MG63 (cell line): ENCODE measurements around the gene DLG2. TPM values are rescaled to one million over a fixed set of nuclear protein-coding genes. Genes with fewer than 3 reads are reported as not detected.

ENCODE experiments used
- DNase-seq: peaks from one replicate; pipeline ENCODE4 v3.0.0-alpha.2; 2020
- H3K27me3 ChIP-seq: fragments of 250-450 bp; sonication (Bioruptor Pico); 2 replicates; pipeline ENCODE4 v1.5.1; 2020; ENCODE audit warnings: mild to moderate bottlenecking, moderate library complexity
- H3K36me3 ChIP-seq: fragments of 250-450 bp; sonication (Bioruptor Pico); 2 replicates; pipeline ENCODE4 v1.5.1; 2020; ENCODE audit warnings: mild to moderate bottlenecking, moderate library complexity
- H3K4me3 ChIP-seq: fragments of 250-450 bp; sonication (Bioruptor Pico); 2 replicates; pipeline ENCODE4 v1.5.1; 2020; ENCODE audit warnings: mild to moderate bottlenecking, moderate library complexity
- H3K9me3 ChIP-seq: fragments of 250-450 bp; sonication (Bioruptor Pico); 2 replicates; pipeline ENCODE4 v1.5.1; 2020; ENCODE audit warnings: mild to moderate bottlenecking, moderate library complexity
- total RNA-seq: library from RNA; depleted of rRNA; stranded (reverse); fragments of >200 nt; shearing (Covaris generic); gene quantifications from 2 replicates; pipeline ENCODE4 v1.2.3, GENCODE V29; 2014; ENCODE audit warnings: low replicate concordance

DLG2 gene
- total RNA-seq, 1 experiment from 2014 or later = 0.10 TPM

- no peaks in the 10 kb centered on the region; the same call in 1 of the 2 replicates for H3K27me3 ChIP-seq
- H3K4me3 ChIP-seq = no peak overlapping the region
- H3K9me3 ChIP-seq = no peaks in the 10 kb centered on the region
- no peak for DNase-seq
- H3K36me3 ChIP-seq = no peaks in the 10 kb centered on the region
These were observed 527.6 kb downstream of the DLG2 start for GRCh38 chr11:85099522-85099921.

- Histone ChIP-seq H3K27me3 (no peaks in the 10 kb centered on the region; the same call in 1 of the 2 replicates), H3K36me3 (no peaks in the 10 kb centered on the region), H3K4me3 (no peak overlapping the region), H3K9me3 (no peaks in the 10 kb centered on the region)
- no peak for DNase-seq
These were observed 528.1 kb downstream of the DLG2 start for GRCh38 chr11:85098996-85099395.

- Histone ChIP-seq H3K27me3 (no peaks in the 10 kb centered on the region), H3K9me3 (no peaks in the 10 kb centered on the region), H3K36me3 (no peaks in the 10 kb centered on the region), H3K4me3 (no peak overlapping the region)
- DNase-seq = no peak
These were observed 530.2 kb downstream of the DLG2 start for GRCh38 chr11:85096939-85097338.

- no peaks in the 10 kb centered on the region for H3K9me3 ChIP-seq
- no peak for DNase-seq
- no peaks in the 10 kb centered on the region for H3K27me3 ChIP-seq
- no peak overlapping the region for H3K4me3 ChIP-seq
- H3K36me3 ChIP-seq = no peaks in the 10 kb centered on the region
These were observed 531.9 kb downstream of the DLG2 start for GRCh38 chr11:85095239-85095638.

- no peaks in the 10 kb centered on the region for H3K9me3 ChIP-seq
- no peak for DNase-seq
- H3K27me3 ChIP-seq = no peaks in the 10 kb centered on the region
- no peaks in the 10 kb centered on the region for H3K36me3 ChIP-seq
- H3K4me3 ChIP-seq = no peak overlapping the region
These were observed 532.3 kb downstream of the DLG2 start for GRCh38 chr11:85094795-85095194.

- H3K9me3 ChIP-seq = no peaks in the 10 kb centered on the region
- DNase-seq = no peak
These were observed 537.5 kb downstream of the DLG2 start for GRCh38 chr11:85089654-85090053.

GRCh38 chr11:85088286-85088685 is 538.9 kb downstream of the DLG2 start:
- Histone ChIP-seq H3K27me3 (no peaks in the 10 kb centered on the region), H3K4me3 (no peak overlapping the region), H3K36me3 (no peaks in the 10 kb centered on the region), H3K9me3 (no peaks in the 10 kb centered on the region)
- no peak for DNase-seq

More at GRCh38 chr11:85089654-85090053, 537.5 kb downstream of the DLG2 start:
- Histone ChIP-seq H3K27me3 (no peaks in the 10 kb centered on the region), H3K36me3 (no peaks in the 10 kb centered on the region), H3K4me3 (no peak overlapping the region)

GRCh38 chr11:85086504-85087284 is 540.5 kb downstream of the DLG2 start:
- H3K27me3 ChIP-seq = no peaks in the 10 kb centered on the region
- no peaks in the 10 kb centered on the region for H3K36me3 ChIP-seq
- no peaks in the 10 kb centered on the region for H3K9me3 ChIP-seq
- H3K4me3 ChIP-seq = no peak overlapping the region
- no peak for DNase-seq

- H3K27me3 ChIP-seq = no peaks in the 10 kb centered on the region
- no peak overlapping the region for H3K4me3 ChIP-seq
- H3K36me3 ChIP-seq = no peaks in the 10 kb centered on the region
- DNase-seq = no peak
- H3K9me3 ChIP-seq = no peaks in the 10 kb centered on the region
These were observed 550.4 kb downstream of the DLG2 start for GRCh38 chr11:85076535-85077330.

- Histone ChIP-seq H3K27me3 (no peaks in the 10 kb centered on the region), H3K36me3 (no peaks in the 10 kb centered on the region), H3K9me3 (no peaks in the 10 kb centered on the region), H3K4me3 (no peak overlapping the region)
- DNase-seq = no peak
These were observed 564.5 kb downstream of the DLG2 start for GRCh38 chr11:85062659-85063058.

- Histone ChIP-seq H3K9me3 (no peaks in the 10 kb centered on the region), H3K36me3 (no peaks in the 10 kb centered on the region), H3K4me3 (no peak overlapping the region), H3K27me3 (no peaks in the 10 kb centered on the region)
- DNase-seq = no peak
These were observed 574.5 kb downstream of the DLG2 start for GRCh38 chr11:85052636-85053035.

- DNase-seq = no peak
These were observed 578.3 kb downstream of the DLG2 start for GRCh38 chr11:85048801-85049200.

GRCh38 chr11:85045716-85046115 is 581.4 kb downstream of the DLG2 start:
- no peak for DNase-seq
- no peaks in the 10 kb centered on the region for H3K27me3 ChIP-seq
- H3K4me3 ChIP-seq = no peak overlapping the region
- no peaks in the 10 kb centered on the region for H3K9me3 ChIP-seq
- no peaks in the 10 kb centered on the region for H3K36me3 ChIP-seq

More at GRCh38 chr11:85048801-85049200, 578.3 kb downstream of the DLG2 start:
- no peak overlapping the region for H3K4me3 ChIP-seq
- H3K27me3 ChIP-seq = no peaks in the 10 kb centered on the region
- H3K36me3 ChIP-seq = no peaks in the 10 kb centered on the region
- no peaks in the 10 kb centered on the region for H3K9me3 ChIP-seq

- DNase-seq = no peak
- H3K36me3 ChIP-seq = no peaks in the 10 kb centered on the region
- no peaks in the 10 kb centered on the region for H3K27me3 ChIP-seq
- no peak overlapping the region for H3K4me3 ChIP-seq
- H3K9me3 ChIP-seq = no peaks in the 10 kb centered on the region
These were observed 582.2 kb downstream of the DLG2 start for GRCh38 chr11:85044911-85045310.

- Histone ChIP-seq H3K27me3 (no peaks in the 10 kb centered on the region), H3K36me3 (no peaks in the 10 kb centered on the region), H3K9me3 (no peaks in the 10 kb centered on the region), H3K4me3 (no peak overlapping the region)
- no peak for DNase-seq
These were observed 584.8 kb downstream of the DLG2 start for GRCh38 chr11:85042361-85042760.

- no peaks in the 10 kb centered on the region for H3K27me3 ChIP-seq
- H3K36me3 ChIP-seq = no peaks in the 10 kb centered on the region
- H3K9me3 ChIP-seq = no peaks in the 10 kb centered on the region
- no peak overlapping the region for H3K4me3 ChIP-seq
- no peak for DNase-seq
These were observed 587.0 kb downstream of the DLG2 start for GRCh38 chr11:85040166-85040565.

- no peaks in the 10 kb centered on the region for H3K36me3 ChIP-seq
- no peaks in the 10 kb centered on the region for H3K9me3 ChIP-seq
- H3K4me3 ChIP-seq = no peak overlapping the region
- no peak for DNase-seq
- H3K27me3 ChIP-seq = no peaks in the 10 kb centered on the region
These were observed 597.2 kb downstream of the DLG2 start for GRCh38 chr11:85029964-85030363.
